Keratinocyte (primary cell): ENCODE results near the gene OSTF1. TPM values are rescaled to one million over a fixed set of nuclear protein-coding genes. Genes with fewer than 3 reads are reported as not detected.

Experiments used
- DNase-seq: peaks from one replicate; pipeline ENCODE4 v3.0.0-alpha.2; 2011; ENCODE audit warnings: low read depth, missing footprints, low spot score
- FAIRE-seq: peaks from 2 replicates; lab custom pipeline; 2011; peaks lifted over from hg19 to GRCh38; lab: Jason Lieb, UNC
- H2AFZ ChIP-seq: 2 replicates; pipeline ENCODE4 v1.6.0; 2012; ENCODE audit warnings: low read length, control low read depth, inconsistent platforms; ENCODE audit not compliant: control insufficient read depth
- H3K27ac ChIP-seq: 2 replicates; pipeline ENCODE4 v1.5.1; 2011; ENCODE audit warnings: low read length; ENCODE audit not compliant: control insufficient read depth, insufficient read depth
- H3K27me3 ChIP-seq: 3 replicates; pipeline ENCODE4 v1.6.0; 2011; ENCODE audit warnings: low read length; ENCODE audit not compliant: control insufficient read depth, insufficient read depth; ENCODE audit errors: extremely low read depth
- H3K36me3 ChIP-seq, 2 experiments: 2 replicates in 1 of 2; 3 replicates in 1 of 2; pipeline ENCODE4 v1.5.1; 2011; ENCODE audit warnings: low read length in 2 of 2, mild to moderate bottlenecking in 1 of 2; ENCODE audit not compliant: control insufficient read depth in 2 of 2, insufficient read depth in 2 of 2; ENCODE audit errors: extremely low read depth in 1 of 2
- H3K4me1 ChIP-seq: 3 replicates; pipeline ENCODE4 v1.5.1; 2011; ENCODE audit warnings: low read length; ENCODE audit not compliant: control insufficient read depth, insufficient read depth; ENCODE audit errors: extremely low read depth
- H3K4me2 ChIP-seq: 3 replicates; pipeline ENCODE4 v1.6.0; 2011; ENCODE audit warnings: low read depth, low read length; ENCODE audit not compliant: control insufficient read depth, insufficient read depth; ENCODE audit errors: extremely low read depth
- H3K4me3 ChIP-seq, 3 experiments: fragments of 200-600 bp in 1 of 3; sonication (generic) in 1 of 3; 2 replicates in 2 of 3; 3 replicates in 1 of 3; pipeline ENCODE4 v1.5.1; 2011 to 2016; ENCODE audit warnings: low read length in 3 of 3, mild to moderate bottlenecking in 3 of 3, control low read depth in 2 of 3, inconsistent platforms in 1 of 3, low read depth in 1 of 3, mixed read lengths in 1 of 3, mixed run types in 1 of 3, moderate library complexity in 1 of 3; ENCODE audit not compliant: control insufficient read depth in 2 of 3, insufficient read depth in 2 of 3; ENCODE audit errors: extremely low read depth in 1 of 3
- H3K79me2 ChIP-seq: 2 replicates; pipeline ENCODE4 v1.6.0; 2012; ENCODE audit warnings: low read length; ENCODE audit not compliant: control insufficient read depth, insufficient read depth
- H3K9ac ChIP-seq: 3 replicates; pipeline ENCODE4 v1.6.0; 2011; ENCODE audit warnings: low read length; ENCODE audit not compliant: control insufficient read depth, insufficient read depth; ENCODE audit errors: extremely low read depth
- H3K9me1 ChIP-seq: 3 replicates; pipeline ENCODE4 v1.6.0; 2011; ENCODE audit warnings: low read length; ENCODE audit not compliant: control insufficient read depth, insufficient read depth; ENCODE audit errors: extremely low read depth
- H3K9me3 ChIP-seq: 2 replicates; pipeline ENCODE4 v1.5.1; 2012; ENCODE audit warnings: low read depth, low read length; ENCODE audit not compliant: control insufficient read depth
- H4K20me1 ChIP-seq: 3 replicates; pipeline ENCODE4 v1.6.0; 2011; ENCODE audit warnings: low read length; ENCODE audit not compliant: control insufficient read depth, insufficient read depth; ENCODE audit errors: extremely low read depth
- CTCF ChIP-seq, 3 experiments: IDR thresholded peaks in 1 of 3; conservative IDR thresholded peaks in 1 of 3; optimal IDR thresholded peaks in 1 of 3; 2 replicates in 2 of 3; 3 replicates in 1 of 3; pipeline versions ENCODE3 to v1.5.1; 2011; ENCODE audit warnings: low read length in 3 of 3, mild to moderate bottlenecking in 3 of 3, moderate library complexity in 2 of 3, control low read depth in 1 of 3, inconsistent platforms in 1 of 3; ENCODE audit not compliant: insufficient read depth in 2 of 3; ENCODE audit errors: extremely low read depth in 1 of 3
- EZH2 ChIP-seq: IDR thresholded peaks from one replicate; pipeline ENCODE4 v1.6.1; 2012; ENCODE audit warnings: inconsistent platforms, mild to moderate bottlenecking, low read length, moderate library complexity
- dilution Hi-C: fragments of 300-500 bp; cut with MboI; formaldehyde crosslinking; loops from one replicate; pipeline ENCODE4 v1.7.0; 2020; ENCODE audit warnings: low sequenced_read_pairs; ENCODE audit not compliant: extremely low pct_ligation_motif_present
- polyA plus RNA-seq, 5 experiments: library from polyadenylated mRNA; depleted of rRNA in 3 of 5; stranded (reverse) in 3 of 5; stranded (forward) in 1 of 5; unstranded in 1 of 5; fragments of >200 nt; gene quantifications; 1 replicate in 1 of 5; 2 replicates in 3 of 5; 3 replicates in 1 of 5; pipeline versions ENCODE4 v1.2.1 to v1.2.3, GENCODE V29; 2011 to 2012; ENCODE audit warnings: missing spikeins in 2 of 5, low read depth in 1 of 5, low replicate concordance in 1 of 5

The OSTF1 gene
- polyA plus RNA-seq, 1 donor (not counting 4 experiments of a cell fraction or from before 2014, with no cell fraction given), result 39.2 TPM

- Histone ChIP-seq H3K27ac (no peak overlapping the region), H3K4me1 (no peaks in the 10 kb centered on the region), H3K27me3 (no peaks in the 10 kb centered on the region), H2AFZ (no peak overlapping the region), H3K79me2 (no peaks in the 10 kb centered on the region), H3K9ac (no peak overlapping the region), H3K9me3 (no peaks in the 10 kb centered on the region), H3K4me3 (no peak overlapping the region), H3K9me1 (no peaks in the 10 kb centered on the region), H3K36me3 (no peaks in the 10 kb centered on the region), H3K4me2 (no peak overlapping the region), H4K20me1 (no peaks in the 10 kb centered on the region)
- dilution Hi-C loops, result no loop called here
- DNase-seq, result no peak
- TF ChIP-seq CTCF (optimal IDR thresholded peaks at IDR 0.05 in 1 of 3, IDR thresholded peaks at IDR 0.05 in 1 of 3, conservative IDR thresholded peaks at IDR 0.05 in 1 of 3; ENCODE audit: extremely low read depth in 1 of 3, insufficient read depth in 2 of 3, low read length in 3 of 3), result no peak
- no peak for TF ChIP-seq EZH2
- no peak for FAIRE-seq
Observed at GRCh38 chr9:75039801-75040200, 48.5 kb upstream of the OSTF1 start.

GRCh38 chr9:75041041-75041440 lies 47.3 kb upstream of the OSTF1 start:
- FAIRE-seq (no peak), DNase-seq (no peak)
- no peak overlapping the region for H3K9ac ChIP-seq
- H3K79me2 ChIP-seq, result no peaks in the 10 kb centered on the region
- H3K9me3 ChIP-seq, result no peaks in the 10 kb centered on the region
- no peak overlapping the region for H2AFZ ChIP-seq
- H3K9me1 ChIP-seq, result no peaks in the 10 kb centered on the region
- dilution Hi-C loops, result no loop called here
- H3K4me1 ChIP-seq, result no peaks in the 10 kb centered on the region
- TF ChIP-seq CTCF (optimal IDR thresholded peaks at IDR 0.05 in 1 of 3, IDR thresholded peaks at IDR 0.05 in 1 of 3, conservative IDR thresholded peaks at IDR 0.05 in 1 of 3; ENCODE audit: extremely low read depth in 1 of 3, insufficient read depth in 2 of 3, low read length in 3 of 3), result no peak
- no peak for TF ChIP-seq EZH2
- no peaks in the 10 kb centered on the region for H4K20me1 ChIP-seq
- no peaks in the 10 kb centered on the region for H3K27me3 ChIP-seq
- H3K27ac ChIP-seq, result no peak overlapping the region
- H3K4me3 ChIP-seq, result no peak overlapping the region
- no peaks in the 10 kb centered on the region for H3K36me3 ChIP-seq
- no peak overlapping the region for H3K4me2 ChIP-seq
